ENCODE data around the gene DIAPH2. TPM values are rescaled to one million over a fixed set of nuclear protein-coding genes. Genes with fewer than 3 reads are reported as not detected.

DIAPH2 gene
- polyA plus RNA-seq, 1 experiment, result 10.6 TPM

GRCh38 chrX:96703816-96704215 is 19.2 kb downstream of the DIAPH2 start:
- no peaks in the 10 kb centered on the region for H3K9me3 ChIP-seq (ENCODE audit: control insufficient read depth, insufficient read depth, low read length)
- no peak overlapping the region for H3K4me3 ChIP-seq (ENCODE audit: low read depth, low read length)
- no peak overlapping the region for H3K27ac ChIP-seq (ENCODE audit: low read depth, low read length)
- ChIA-PET CTCF (no interaction called here), POLR2A (no interaction called here)
- H3K27me3 ChIP-seq (ENCODE audit: control insufficient read depth, insufficient read depth, low read length), result no peaks in the 10 kb centered on the region
- no peak for TF ChIP-seq CTCF (IDR thresholded peaks at IDR 0.05; ENCODE audit: low read depth, low read length)
- no peak for DNase-seq (ENCODE audit: low read depth, low spot score)

GRCh38 chrX:96704629-96705028 is 20.0 kb downstream of the DIAPH2 start:
- ChIA-PET CTCF (no interaction called here), POLR2A (interaction anchor here (0.6 kb wide), 1 partner anchor 11 kb away, joined by 4 read pairs; no protein-coding TSS in a partner anchor)
- DNase-seq (ENCODE audit: low read depth, low spot score), result no peak
- no peak overlapping the region for H3K4me3 ChIP-seq (ENCODE audit: low read depth, low read length)
- no peak overlapping the region for H3K27ac ChIP-seq (ENCODE audit: low read depth, low read length)
- TF ChIP-seq CTCF (IDR thresholded peaks at IDR 0.05; ENCODE audit: low read depth, low read length), result no peak
- no peaks in the 10 kb centered on the region for H3K9me3 ChIP-seq (ENCODE audit: control insufficient read depth, insufficient read depth, low read length)
- no peaks in the 10 kb centered on the region for H3K27me3 ChIP-seq (ENCODE audit: control insufficient read depth, insufficient read depth, low read length)

- DNase-seq (ENCODE audit: low read depth, low spot score), result no peak
- H3K27me3 ChIP-seq (ENCODE audit: control insufficient read depth, insufficient read depth, low read length), result no peaks in the 10 kb centered on the region
- ChIA-PET CTCF (no interaction called here), POLR2A (no interaction called here)
- no peak overlapping the region for H3K4me3 ChIP-seq (ENCODE audit: low read depth, low read length)
- H3K9me3 ChIP-seq (ENCODE audit: control insufficient read depth, insufficient read depth, low read length), result no peaks in the 10 kb centered on the region
- H3K27ac ChIP-seq (ENCODE audit: low read depth, low read length), result no peak overlapping the region
- TF ChIP-seq CTCF (IDR thresholded peaks at IDR 0.05; ENCODE audit: low read depth, low read length), result no peak
Observed at GRCh38 chrX:96705905-96706304, 21.3 kb downstream of the DIAPH2 start.

- Histone ChIP-seq H3K4me3 (ENCODE audit: low read depth, low read length) (no peak overlapping the region), H3K27me3 (ENCODE audit: control insufficient read depth, insufficient read depth, low read length) (no peaks in the 10 kb centered on the region), H3K27ac (ENCODE audit: low read depth, low read length) (no peak overlapping the region), H3K9me3 (ENCODE audit: control insufficient read depth, insufficient read depth, low read length) (no peaks in the 10 kb centered on the region)
- CTCF ChIA-PET, result no interaction called here
- POLR2A ChIA-PET, result no interaction called here
- no peak for DNase-seq (ENCODE audit: low read depth, low spot score)
- no peak for TF ChIP-seq CTCF (IDR thresholded peaks at IDR 0.05; ENCODE audit: low read depth, low read length)
Observed at GRCh38 chrX:96707804-96708203, 23.2 kb downstream of the DIAPH2 start.

GRCh38 chrX:96710031-96710430 is 25.4 kb downstream of the DIAPH2 start:
- no peak for DNase-seq (ENCODE audit: low read depth, low spot score)
- Histone ChIP-seq H3K9me3 (ENCODE audit: control insufficient read depth, insufficient read depth, low read length) (no peaks in the 10 kb centered on the region), H3K27me3 (ENCODE audit: control insufficient read depth, insufficient read depth, low read length) (no peaks in the 10 kb centered on the region), H3K4me3 (ENCODE audit: low read depth, low read length) (no peak overlapping the region), H3K27ac (ENCODE audit: low read depth, low read length) (no peak overlapping the region)
- no peak for TF ChIP-seq CTCF (IDR thresholded peaks at IDR 0.05; ENCODE audit: low read depth, low read length)
- ChIA-PET POLR2A (no interaction called here), CTCF (no interaction called here)
